Uterus (tissue), 2 donors: ENCODE measurements around the gene SMIM43.

Experiments
- POLR2A ChIP-seq, 2 donors: fragments of 450-650 bp; IDR thresholded peaks; one replicate each; pipeline ENCODE4 v1.6.1; 2016; ENCODE audit warnings: antibody characterized with exemption in 2 of 2, mild to moderate bottlenecking in 1 of 2, moderate library complexity in 1 of 2
- TF ChIP-seq, protein P1 (sequence below), 4 experiments: fragments of 200-600 bp in 2 of 4; fragments of 450-650 bp in 2 of 4; sonication (generic) in 2 of 4; IDR thresholded peaks; one replicate each; pipeline ENCODE4 v1.5.1; 2016 to 2019; ENCODE audit warnings: antibody characterized with exemption in 4 of 4, mild to moderate bottlenecking in 2 of 4, moderate library complexity in 1 of 4

DNA sequence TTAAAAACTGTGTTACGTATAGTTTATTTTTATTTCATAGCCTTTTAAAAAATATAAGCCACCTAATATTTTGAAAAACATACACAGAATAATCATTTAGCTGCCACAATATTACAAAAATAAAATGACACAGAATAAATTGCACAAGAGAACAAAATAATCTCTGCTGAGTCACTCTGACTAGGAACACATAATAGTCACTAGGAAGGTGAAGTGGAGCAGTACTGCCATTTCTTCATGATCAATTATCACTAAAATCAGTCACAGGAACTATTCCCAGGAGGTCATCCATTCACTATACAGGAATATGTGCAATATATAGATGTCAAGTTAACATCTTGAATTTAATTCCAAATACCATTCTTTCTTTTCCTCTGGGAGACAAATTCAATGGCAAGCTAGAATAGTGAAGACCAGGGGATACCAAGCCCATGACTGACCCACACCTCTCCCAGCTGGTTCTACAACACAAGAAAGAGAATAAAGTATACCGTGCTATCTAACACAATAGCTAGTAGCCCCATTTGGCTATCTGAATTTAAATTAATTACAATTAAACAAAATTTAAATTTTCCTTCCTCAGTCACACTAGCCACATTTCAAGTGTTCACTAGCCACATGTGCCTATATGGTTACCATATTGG is 5.9 kb downstream of the SMIM43 start:
- TF ChIP-seq, protein P1, sequence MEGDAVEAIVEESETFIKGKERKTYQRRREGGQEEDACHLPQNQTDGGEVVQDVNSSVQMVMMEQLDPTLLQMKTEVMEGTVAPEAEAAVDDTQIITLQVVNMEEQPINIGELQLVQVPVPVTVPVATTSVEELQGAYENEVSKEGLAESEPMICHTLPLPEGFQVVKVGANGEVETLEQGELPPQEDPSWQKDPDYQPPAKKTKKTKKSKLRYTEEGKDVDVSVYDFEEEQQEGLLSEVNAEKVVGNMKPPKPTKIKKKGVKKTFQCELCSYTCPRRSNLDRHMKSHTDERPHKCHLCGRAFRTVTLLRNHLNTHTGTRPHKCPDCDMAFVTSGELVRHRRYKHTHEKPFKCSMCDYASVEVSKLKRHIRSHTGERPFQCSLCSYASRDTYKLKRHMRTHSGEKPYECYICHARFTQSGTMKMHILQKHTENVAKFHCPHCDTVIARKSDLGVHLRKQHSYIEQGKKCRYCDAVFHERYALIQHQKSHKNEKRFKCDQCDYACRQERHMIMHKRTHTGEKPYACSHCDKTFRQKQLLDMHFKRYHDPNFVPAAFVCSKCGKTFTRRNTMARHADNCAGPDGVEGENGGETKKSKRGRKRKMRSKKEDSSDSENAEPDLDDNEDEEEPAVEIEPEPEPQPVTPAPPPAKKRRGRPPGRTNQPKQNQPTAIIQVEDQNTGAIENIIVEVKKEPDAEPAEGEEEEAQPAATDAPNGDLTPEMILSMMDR (IDR thresholded peaks at IDR 0.05), result no peak
- TF ChIP-seq POLR2A (IDR thresholded peaks at IDR 0.05), result no peak
